VCaP (cell line): ENCODE measurements around the gene MAGI1.

Experiments used
- H3K27ac ChIP-seq: fragments of 450-650 bp; 2 replicates; pipeline ENCODE4 v1.5.1; 2017
- CTCF ChIP-seq: fragments of 450-650 bp; conservative IDR thresholded peaks from 2 replicates; pipeline ENCODE4 v1.5.1; 2017; ENCODE audit warnings: mild to moderate bottlenecking, moderate library complexity

Gene MAGI1

GRCh38 chr3:65781594-65781993, 257.1 kb downstream of the MAGI1 start:
- no peak overlapping the region for H3K27ac ChIP-seq
- no peak for TF ChIP-seq CTCF

- H3K27ac ChIP-seq = no peak overlapping the region
- TF ChIP-seq CTCF = no peak
Measured at GRCh38 chr3:65779390-65779789, 259.3 kb downstream of the MAGI1 start.

DNA sequence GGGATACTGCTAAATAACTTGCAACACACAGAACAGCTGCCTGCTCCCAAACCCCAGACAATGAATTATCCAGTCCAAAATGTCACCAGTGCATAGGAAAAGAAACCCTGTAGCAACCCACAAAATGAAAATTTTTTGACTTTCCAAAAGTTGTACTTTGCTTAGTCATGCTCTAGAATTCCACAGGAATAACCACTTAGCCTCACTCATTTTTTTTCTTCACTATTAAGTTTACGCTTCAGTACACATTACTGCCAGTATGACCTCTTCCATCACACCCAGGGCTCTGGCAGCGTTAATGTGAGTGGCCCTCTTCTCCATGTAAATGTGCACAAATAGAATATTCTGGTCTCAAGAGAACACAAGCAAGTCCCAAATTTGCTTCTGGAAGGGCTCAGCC, 259.8 kb downstream of the MAGI1 start:
- no peak overlapping the region for H3K27ac ChIP-seq
- no peak for TF ChIP-seq CTCF

DNA sequence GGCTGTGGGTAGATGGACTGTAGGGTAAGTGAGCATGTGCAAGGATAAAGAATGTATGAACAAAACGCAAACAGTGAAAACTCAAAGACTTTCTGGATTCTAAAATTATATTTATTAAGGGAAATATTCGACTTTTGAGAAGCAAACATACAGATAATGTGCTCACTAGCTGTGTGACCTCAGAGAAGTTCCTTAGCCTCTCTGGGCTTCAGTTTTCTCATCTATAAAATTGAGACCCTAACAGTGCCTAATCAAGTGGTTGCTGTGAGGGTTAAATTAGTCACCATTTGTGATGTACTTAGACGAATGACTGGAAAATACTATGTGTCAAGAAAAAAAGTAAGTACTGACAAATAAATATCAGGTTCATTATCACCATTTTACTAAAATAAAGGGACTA, 261.7 kb downstream of the MAGI1 start:
- TF ChIP-seq CTCF = no peak
- no peak overlapping the region for H3K27ac ChIP-seq

DNA sequence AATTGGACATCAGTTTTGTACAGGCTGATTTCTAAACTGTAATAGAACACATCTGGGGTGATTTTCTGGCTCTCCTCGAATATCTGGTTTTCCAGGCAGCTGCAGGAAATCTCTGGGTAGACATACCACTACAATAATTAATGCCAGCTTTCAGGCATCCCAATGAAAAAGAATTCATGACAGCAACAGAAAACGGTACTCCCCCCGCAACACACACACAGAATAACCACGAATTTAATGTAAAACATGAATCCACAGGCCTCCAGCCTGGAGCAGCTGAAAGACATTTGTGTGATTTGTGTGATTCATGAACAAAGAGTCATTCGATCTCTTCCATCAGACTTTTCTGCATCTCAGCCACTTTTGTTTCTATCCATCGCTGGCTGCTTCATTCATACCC, 262.2 kb downstream of the MAGI1 start:
- TF ChIP-seq CTCF = no peak
- H3K27ac ChIP-seq = no peak overlapping the region

DNA sequence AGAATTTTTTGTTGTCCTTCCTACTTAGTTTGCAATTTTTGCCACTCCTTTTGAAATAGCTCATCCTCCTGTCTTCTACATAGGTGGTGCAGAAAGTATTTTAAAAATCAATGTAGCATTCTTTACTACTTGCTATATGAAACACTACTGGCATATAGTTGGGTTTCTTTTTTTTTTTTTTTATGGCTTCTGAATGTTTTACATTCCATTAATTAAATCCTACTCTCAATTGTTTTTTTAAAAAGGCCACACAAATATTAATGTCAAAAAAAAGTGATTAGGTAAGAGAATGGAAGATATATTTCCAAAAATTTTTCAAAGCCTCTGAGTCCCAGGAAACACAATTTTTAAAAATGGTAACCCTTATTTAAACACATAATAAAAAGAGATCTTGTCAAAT, 262.6 kb downstream of the MAGI1 start:
- no peak for TF ChIP-seq CTCF
- H3K27ac ChIP-seq = no peak overlapping the region

DNA sequence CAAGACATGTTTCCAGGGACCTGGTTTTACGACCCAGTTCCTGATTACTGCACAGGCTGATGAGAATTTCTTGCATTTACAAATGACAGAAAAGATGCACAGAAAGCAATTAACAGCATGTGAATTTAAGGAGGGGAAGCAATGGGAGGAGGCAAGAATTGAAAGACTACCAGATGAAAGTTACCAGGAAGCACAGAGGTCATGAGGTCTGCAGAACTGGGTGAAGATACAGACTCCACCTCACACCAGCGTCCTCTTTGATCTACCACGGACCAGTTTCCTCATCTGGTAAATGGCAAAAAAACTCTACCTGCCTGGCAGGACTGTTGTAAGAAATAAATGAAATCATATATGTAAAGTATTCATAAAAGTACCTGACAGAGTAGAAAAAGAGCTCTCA, 266.0 kb downstream of the MAGI1 start:
- no peak for TF ChIP-seq CTCF
- H3K27ac ChIP-seq = no peak overlapping the region

DNA sequence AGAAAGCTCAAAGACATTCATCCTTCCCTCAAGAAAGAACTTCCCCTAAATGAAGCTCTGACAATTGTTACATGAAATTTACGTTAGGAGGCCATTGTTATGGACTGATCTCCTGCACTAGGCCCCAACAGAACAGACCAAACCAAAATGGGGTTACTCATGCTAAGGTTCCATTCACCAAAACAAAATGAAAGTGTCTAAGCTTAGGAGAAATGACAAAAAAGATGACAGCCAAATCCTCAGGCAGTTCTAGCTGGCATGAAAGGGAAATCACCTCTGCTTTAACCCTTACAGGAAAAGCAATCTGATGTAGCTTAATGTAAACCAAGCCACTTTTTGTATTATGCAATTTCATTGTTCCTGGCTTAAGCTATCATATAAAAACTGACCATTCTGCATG, 271.2 kb downstream of the MAGI1 start:
- TF ChIP-seq CTCF = no peak
- H3K27ac ChIP-seq = no peak overlapping the region
